HepG2 (cell line): ENCODE results near the gene TRIM67. TPM values are rescaled to one million over a fixed set of nuclear protein-coding genes. Genes with fewer than 3 reads are reported as not detected.

Experiments used
- ARNT ChIP-seq: fragments of 450-650 bp; IDR thresholded peaks from 2 replicates; pipeline ENCODE4 v1.6.1; 2017
- DPF2 ChIP-seq: sonication (generic); formaldehyde crosslinking; IDR thresholded peaks from 2 replicates; pipeline ENCODE4 v1.4.0; 2020; ENCODE audit warnings: mild to moderate bottlenecking, low read depth, missing genetic modification reagents, borderline replicate concordance
- FOXA1 ChIP-seq, 2 experiments: fragments of 450-650 bp in 1 of 2; sonication (generic) in 1 of 2; formaldehyde crosslinking in 1 of 2; IDR thresholded peaks; 2 replicates each; pipeline versions ENCODE4 v1.4.0 to v1.6.1; 2016 to 2020; ENCODE audit warnings: missing genetic modification reagents in 1 of 2
- FOXC1 ChIP-seq: sonication (generic); formaldehyde crosslinking; IDR thresholded peaks from 2 replicates; pipeline ENCODE4 v1.8.0; 2022; ENCODE audit warnings: mild to moderate bottlenecking, missing genetic modification reagents, borderline replicate concordance
- FOXJ3 ChIP-seq: sonication (generic); formaldehyde crosslinking; IDR thresholded peaks from 2 replicates; pipeline ENCODE4 v1.4.0; 2020; ENCODE audit warnings: missing genetic modification reagents, mild to moderate bottlenecking, borderline replicate concordance
- GZF1 ChIP-seq: sonication (generic); formaldehyde crosslinking; IDR thresholded peaks from 2 replicates; pipeline ENCODE4 v1.5.1; 2020; ENCODE audit warnings: mild to moderate bottlenecking, missing genetic modification reagents
- HMG20A ChIP-seq: IDR thresholded peaks from 2 replicates; pipeline ENCODE4 v1.6.1; 2016; ENCODE audit warnings: borderline replicate concordance
- HMGA1 ChIP-seq: sonication (generic); formaldehyde crosslinking; conservative IDR thresholded peaks from 2 replicates; pipeline ENCODE4 v1.4.0; 2020; ENCODE audit warnings: missing genetic modification reagents
- HOXA3 ChIP-seq: sonication (generic); formaldehyde crosslinking; IDR thresholded peaks from 2 replicates; pipeline ENCODE4 v1.5.0; 2020; ENCODE audit warnings: missing genetic modification reagents
- MZF1 ChIP-seq: sonication (generic); formaldehyde crosslinking; IDR thresholded peaks from 2 replicates; pipeline ENCODE4 v1.8.1; 2023; ENCODE audit warnings: mild to moderate bottlenecking, missing genetic modification reagents, borderline replicate concordance
- PPARG ChIP-seq: conservative IDR thresholded peaks from 2 replicates; pipeline ENCODE4 v1.6.1; 2016; ENCODE audit warnings: missing biosample characterization, missing genetic modification reagents
- RBM39 ChIP-seq: fragments of 200-400 bp; formaldehyde crosslinking; IDR thresholded peaks from one replicate; pipeline ENCODE4 v1.6.1; 2018; ENCODE audit warnings: antibody characterized with exemption, mild to moderate bottlenecking, low read depth, low read length; ENCODE audit not compliant: poor library complexity, severe bottlenecking
- TEAD3 ChIP-seq: optimal IDR thresholded peaks from 2 replicates; pipeline ENCODE3; 2016; ENCODE audit warnings: borderline replicate concordance
- THYN1 ChIP-seq: sonication (generic); formaldehyde crosslinking; IDR thresholded peaks from 2 replicates; pipeline ENCODE4 v1.8.1; 2023; ENCODE audit warnings: low read depth, mild to moderate bottlenecking, moderate library complexity, missing genetic modification reagents, borderline replicate concordance
- ZNF225 ChIP-seq: sonication (generic); formaldehyde crosslinking; IDR thresholded peaks from 2 replicates; pipeline ENCODE4 v1.4.0; 2020; ENCODE audit warnings: mild to moderate bottlenecking, missing genetic modification reagents
- ZNF292 ChIP-seq: sonication (generic); formaldehyde crosslinking; IDR thresholded peaks from 2 replicates; pipeline ENCODE4 v1.8.1; 2022; ENCODE audit warnings: mild to moderate bottlenecking, low read depth, missing genetic modification reagents, borderline replicate concordance
- ZNF460 ChIP-seq: sonication (generic); formaldehyde crosslinking; IDR thresholded peaks from 2 replicates; pipeline ENCODE4 v1.5.1; 2020; ENCODE audit warnings: missing genetic modification reagents, mild to moderate bottlenecking, borderline replicate concordance
- ZNF510 ChIP-seq: sonication (generic); formaldehyde crosslinking; IDR thresholded peaks from 2 replicates; pipeline ENCODE4 v1.4.0; 2020; ENCODE audit warnings: low read depth, mild to moderate bottlenecking, missing genetic modification reagents
- ZNF781 ChIP-seq: sonication (generic); formaldehyde crosslinking; IDR thresholded peaks from 2 replicates; pipeline ENCODE4 v1.5.1; 2020; ENCODE audit warnings: borderline replicate concordance, mild to moderate bottlenecking, missing genetic modification reagents; ENCODE audit errors: not compliant biosample characterization
- polyA plus RNA-seq, 8 experiments: library from polyadenylated mRNA; depleted of rRNA in 3 of 8; stranded (reverse) in 7 of 8; unstranded in 1 of 8; fragments of >200 nt; fragmentation: Illumina TruSeq in 4 of 8; extraction: Trizol in 4 of 8; gene quantifications; 2 replicates each; pipeline versions ENCODE4 v1.2.1 to v1.2.3, GENCODE V29; 2011 to 2016; ENCODE audit warnings: low read depth in 4 of 8, missing spikeins in 1 of 8, mixed read lengths in 1 of 8; ENCODE audit not compliant: insufficient read depth in 1 of 8
- total RNA-seq, 5 experiments: library from RNA; depleted of rRNA; stranded (reverse); fragments of >200 nt; fragmentation: Illumina TruSeq; extraction: Trizol; gene quantifications; 2 replicates each; pipeline ENCODE4 v1.2.3, GENCODE V29; 2016; ENCODE audit warnings: low read depth in 1 of 5
- TF ChIP-seq, protein P1 (sequence below): sonication (generic); formaldehyde crosslinking; IDR thresholded peaks from 2 replicates; pipeline ENCODE4 v1.4.0; 2020; ENCODE audit warnings: mild to moderate bottlenecking, missing genetic modification reagents
- TF ChIP-seq, protein P2 (sequence below): sonication (generic); formaldehyde crosslinking; IDR thresholded peaks from 2 replicates; pipeline ENCODE4 v1.4.0; 2020; ENCODE audit warnings: missing genetic modification reagents
- TF ChIP-seq, protein P3 (sequence below): sonication (generic); IDR thresholded peaks from 2 replicates; pipeline ENCODE4 v1.6.1; 2016; ENCODE audit warnings: low read depth, borderline replicate concordance
- TF ChIP-seq, protein P4 (sequence below): sonication (generic); formaldehyde crosslinking; conservative IDR thresholded peaks from 2 replicates; pipeline ENCODE4 v1.4.0; 2020; ENCODE audit warnings: missing genetic modification reagents

The TRIM67 gene
- total and polyA plus RNA-seq, 2 of the 13 experiments (the other 11 are each of a cell fraction or from before 2014, with no cell fraction given) = not detected

DNA sequence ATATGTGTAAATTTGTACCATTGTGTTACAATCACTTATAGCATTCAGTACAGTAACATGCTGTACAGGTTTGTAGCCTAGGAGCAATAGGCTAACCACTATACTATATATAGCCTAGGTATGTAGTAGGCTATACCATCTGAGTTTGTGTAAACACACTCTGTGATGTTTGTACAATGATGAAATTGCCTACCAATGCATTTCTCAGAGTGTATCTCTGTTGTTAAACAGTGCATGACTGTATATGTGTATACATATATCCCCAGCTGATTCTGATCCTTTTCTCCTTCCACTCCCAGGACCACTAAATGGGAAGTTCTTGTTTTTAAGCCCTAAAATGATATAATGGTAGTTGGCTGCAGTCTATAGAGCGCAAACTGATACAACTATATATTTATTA is 86.9 kb downstream of the TRIM67 start (continued):
- TF ChIP-seq, protein P1, sequence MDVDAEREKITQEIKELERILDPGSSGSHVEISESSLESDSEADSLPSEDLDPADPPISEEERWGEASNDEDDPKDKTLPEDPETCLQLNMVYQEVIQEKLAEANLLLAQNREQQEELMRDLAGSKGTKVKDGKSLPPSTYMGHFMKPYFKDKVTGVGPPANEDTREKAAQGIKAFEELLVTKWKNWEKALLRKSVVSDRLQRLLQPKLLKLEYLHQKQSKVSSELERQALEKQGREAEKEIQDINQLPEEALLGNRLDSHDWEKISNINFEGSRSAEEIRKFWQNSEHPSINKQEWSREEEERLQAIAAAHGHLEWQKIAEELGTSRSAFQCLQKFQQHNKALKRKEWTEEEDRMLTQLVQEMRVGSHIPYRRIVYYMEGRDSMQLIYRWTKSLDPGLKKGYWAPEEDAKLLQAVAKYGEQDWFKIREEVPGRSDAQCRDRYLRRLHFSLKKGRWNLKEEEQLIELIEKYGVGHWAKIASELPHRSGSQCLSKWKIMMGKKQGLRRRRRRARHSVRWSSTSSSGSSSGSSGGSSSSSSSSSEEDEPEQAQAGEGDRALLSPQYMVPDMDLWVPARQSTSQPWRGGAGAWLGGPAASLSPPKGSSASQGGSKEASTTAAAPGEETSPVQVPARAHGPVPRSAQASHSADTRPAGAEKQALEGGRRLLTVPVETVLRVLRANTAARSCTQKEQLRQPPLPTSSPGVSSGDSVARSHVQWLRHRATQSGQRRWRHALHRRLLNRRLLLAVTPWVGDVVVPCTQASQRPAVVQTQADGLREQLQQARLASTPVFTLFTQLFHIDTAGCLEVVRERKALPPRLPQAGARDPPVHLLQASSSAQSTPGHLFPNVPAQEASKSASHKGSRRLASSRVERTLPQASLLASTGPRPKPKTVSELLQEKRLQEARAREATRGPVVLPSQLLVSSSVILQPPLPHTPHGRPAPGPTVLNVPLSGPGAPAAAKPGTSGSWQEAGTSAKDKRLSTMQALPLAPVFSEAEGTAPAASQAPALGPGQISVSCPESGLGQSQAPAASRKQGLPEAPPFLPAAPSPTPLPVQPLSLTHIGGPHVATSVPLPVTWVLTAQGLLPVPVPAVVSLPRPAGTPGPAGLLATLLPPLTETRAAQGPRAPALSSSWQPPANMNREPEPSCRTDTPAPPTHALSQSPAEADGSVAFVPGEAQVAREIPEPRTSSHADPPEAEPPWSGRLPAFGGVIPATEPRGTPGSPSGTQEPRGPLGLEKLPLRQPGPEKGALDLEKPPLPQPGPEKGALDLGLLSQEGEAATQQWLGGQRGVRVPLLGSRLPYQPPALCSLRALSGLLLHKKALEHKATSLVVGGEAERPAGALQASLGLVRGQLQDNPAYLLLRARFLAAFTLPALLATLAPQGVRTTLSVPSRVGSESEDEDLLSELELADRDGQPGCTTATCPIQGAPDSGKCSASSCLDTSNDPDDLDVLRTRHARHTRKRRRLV (CRISPR knock-in tag) = no peak
- TF ChIP-seq, protein P2, sequence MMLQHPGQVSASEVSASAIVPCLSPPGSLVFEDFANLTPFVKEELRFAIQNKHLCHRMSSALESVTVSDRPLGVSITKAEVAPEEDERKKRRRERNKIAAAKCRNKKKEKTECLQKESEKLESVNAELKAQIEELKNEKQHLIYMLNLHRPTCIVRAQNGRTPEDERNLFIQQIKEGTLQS = peak; percentile 54; the same call in 1 of the 2 replicates
- TF ChIP-seq FOXC1 (CRISPR knock-in tag) (no peak), RBM39 (no peak), DPF2 (no peak), ZNF460 (no peak), MZF1 (CRISPR knock-in tag) (no peak), FOXJ3 (peak; percentile 18; the same call in 1 of the 2 replicates), ZNF292 (CRISPR knock-in tag) (no peak), HMG20A (CRISPR knock-in tag) (peak; percentile 42; the same call in 1 of the 2 replicates), GZF1 (CRISPR knock-in tag) (no peak), ZNF781 (CRISPR knock-in tag) (no peak), ZNF225 (CRISPR knock-in tag) (no peak), HMGA1 (no peak), HOXA3 (no peak), PPARG (no peak), THYN1 (CRISPR knock-in tag) (no peak), FOXA1 (IDR thresholded peaks at IDR 0.05) (peak; percentile 57; the same call in 1 of the 2 replicates), FOXA1 (CRISPR knock-in tag; IDR thresholded peaks at IDR 0.05) (peak; percentile 86), TEAD3 (CRISPR knock-in tag) (peak; percentile 23), ARNT (no peak), ZNF510 (CRISPR knock-in tag) (no peak)
- TF ChIP-seq, protein P3, sequence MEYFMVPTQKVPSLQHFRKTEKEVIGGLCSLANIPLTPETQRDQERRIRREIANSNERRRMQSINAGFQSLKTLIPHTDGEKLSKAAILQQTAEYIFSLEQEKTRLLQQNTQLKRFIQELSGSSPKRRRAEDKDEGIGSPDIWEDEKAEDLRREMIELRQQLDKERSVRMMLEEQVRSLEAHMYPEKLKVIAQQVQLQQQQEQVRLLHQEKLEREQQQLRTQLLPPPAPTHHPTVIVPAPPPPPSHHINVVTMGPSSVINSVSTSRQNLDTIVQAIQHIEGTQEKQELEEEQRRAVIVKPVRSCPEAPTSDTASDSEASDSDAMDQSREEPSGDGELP = peak; percentile 76; the same call in 1 of the 2 replicates
- TF ChIP-seq, protein P4, sequence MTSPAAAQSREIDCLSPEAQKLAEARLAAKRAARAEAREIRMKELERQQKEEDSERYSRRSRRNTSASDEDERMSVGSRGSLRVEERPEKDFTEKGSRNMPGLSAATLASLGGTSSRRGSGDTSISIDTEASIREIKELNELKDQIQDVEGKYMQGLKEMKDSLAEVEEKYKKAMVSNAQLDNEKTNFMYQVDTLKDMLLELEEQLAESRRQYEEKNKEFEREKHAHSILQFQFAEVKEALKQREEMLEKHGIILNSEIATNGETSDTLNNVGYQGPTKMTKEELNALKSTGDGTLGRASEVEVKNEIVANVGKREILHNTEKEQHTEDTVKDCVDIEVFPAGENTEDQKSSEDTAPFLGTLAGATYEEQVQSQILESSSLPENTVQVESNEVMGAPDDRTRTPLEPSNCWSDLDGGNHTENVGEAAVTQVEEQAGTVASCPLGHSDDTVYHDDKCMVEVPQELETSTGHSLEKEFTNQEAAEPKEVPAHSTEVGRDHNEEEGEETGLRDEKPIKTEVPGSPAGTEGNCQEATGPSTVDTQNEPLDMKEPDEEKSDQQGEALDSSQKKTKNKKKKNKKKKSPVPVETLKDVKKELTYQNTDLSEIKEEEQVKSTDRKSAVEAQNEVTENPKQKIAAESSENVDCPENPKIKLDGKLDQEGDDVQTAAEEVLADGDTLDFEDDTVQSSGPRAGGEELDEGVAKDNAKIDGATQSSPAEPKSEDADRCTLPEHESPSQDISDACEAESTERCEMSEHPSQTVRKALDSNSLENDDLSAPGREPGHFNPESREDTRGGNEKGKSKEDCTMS (CRISPR knock-in tag) = no peak
